ENCODE results near the gene IRGQ.

DNA sequence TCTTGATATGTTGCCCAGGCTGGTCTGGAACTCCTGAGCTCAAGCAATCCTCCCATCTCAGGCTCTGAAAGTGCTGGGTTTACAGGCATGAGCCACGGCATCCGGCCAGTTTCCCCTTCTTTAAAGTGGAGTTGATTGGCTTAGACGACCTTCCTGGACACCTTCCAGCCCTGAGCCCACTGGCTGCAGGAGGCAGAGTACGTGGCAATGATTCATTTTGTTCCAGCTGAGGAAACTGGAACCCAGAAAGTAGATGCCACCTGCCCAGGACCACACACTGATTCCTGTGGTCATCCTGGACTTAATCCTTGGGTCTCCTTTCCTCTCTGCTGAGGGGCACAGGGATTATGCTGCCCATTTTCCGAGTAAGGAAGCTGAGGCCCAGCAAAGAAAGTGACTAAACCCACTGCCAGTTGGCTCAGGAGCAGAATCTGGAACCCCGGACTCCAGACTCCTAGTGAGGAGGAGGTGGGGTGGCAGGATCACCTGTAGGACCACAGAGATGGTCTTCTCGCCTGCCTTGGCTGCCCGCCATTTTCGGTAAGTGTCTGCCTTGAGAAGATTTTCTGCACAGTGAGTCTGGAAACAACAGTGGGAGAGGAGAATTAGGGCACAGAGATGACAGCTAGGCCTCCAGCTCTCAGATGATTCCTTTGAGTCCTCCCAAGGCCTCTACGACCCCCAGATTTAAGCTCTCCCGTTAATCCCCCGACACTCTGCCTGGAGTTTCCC lies 21.3 kb downstream of the IRGQ start:
- no peak for TF ChIP-seq POLR2A (IDR thresholded peaks at IDR 0.05)
- TF ChIP-seq CTCF (IDR thresholded peaks at IDR 0.05) = no peak

Measured in Peyer's patch (tissue), 4 donors.